ENCODE data around the gene RBM20.

DNA sequence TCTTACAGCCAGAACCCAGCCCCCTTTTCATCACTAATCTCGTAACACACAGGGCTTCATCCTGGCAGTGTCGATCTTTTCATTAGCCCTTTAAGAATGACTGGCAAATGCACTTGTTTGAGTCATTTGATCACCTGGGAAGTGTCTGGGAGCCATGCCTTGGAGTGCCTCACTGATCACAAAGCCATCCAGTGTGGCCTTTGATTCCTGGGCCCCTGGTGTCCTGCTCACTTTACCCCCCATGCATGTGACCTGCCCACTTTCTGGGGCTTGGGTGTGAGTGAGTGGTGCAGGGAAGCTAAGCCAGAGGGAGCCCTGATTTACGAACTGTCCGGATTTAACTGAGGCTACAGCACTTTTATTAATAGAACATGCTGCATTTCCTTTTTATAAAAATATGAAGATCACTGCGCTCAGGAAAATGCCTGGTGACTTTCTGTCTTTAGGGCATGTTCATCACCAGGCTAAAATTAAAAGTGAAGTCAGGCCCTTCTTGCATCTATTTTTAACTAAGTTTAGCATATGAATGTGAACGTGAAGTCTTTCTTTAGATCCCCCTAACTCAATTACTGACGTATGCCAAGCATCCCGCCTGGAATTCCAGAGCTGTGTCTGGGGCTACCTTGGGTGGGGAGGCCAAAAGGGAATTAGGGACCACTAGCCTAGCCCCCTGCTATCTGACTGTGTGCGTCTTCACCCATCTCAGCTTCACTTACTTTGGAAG lies 23.6 kb downstream of the RBM20 start:
- TF ChIP-seq EP300 (IDR thresholded peaks at IDR 0.05), result no peak
- no peak for TF ChIP-seq CTCF (IDR thresholded peaks at IDR 0.05)
- TF ChIP-seq POLR2A (IDR thresholded peaks at IDR 0.05), result no peak

Measured in suprapubic skin (tissue), 3 donors.